Activated CD8-positive, alpha-beta memory T cell treated with anti-CD3 and anti-CD28 coated beads for 36 hours (primary cell): ENCODE measurements around the gene HSPA8. TPM values are rescaled to one million over a fixed set of nuclear protein-coding genes. Genes with fewer than 3 reads are reported as not detected.
"Not testable (repeated sequence)": the region's sequence is repeated elsewhere in the genome, so short reads cannot be mapped to it uniquely, and the experiment has no call there.

Source experiments
- CTCF ChIA-PET: fragments of 350-600 bp; sonication (Branson Sonifier 250); formaldehyde crosslinking; loops from one replicate; lab custom pipeline; 2021; ENCODE audit warnings: antibody characterized with exemption; lab: Charles Lee
- POLR2A ChIA-PET: fragments of 350-600 bp; sonication (Branson Sonifier 250); formaldehyde crosslinking; loops from one replicate; lab custom pipeline; 2021; ENCODE audit warnings: antibody characterized with exemption; lab: Charles Lee
- total RNA-seq, 2 experiments: library from RNA; stranded (reverse); gene quantifications; one replicate each; pipeline ENCODE4 v1.2.3, GENCODE V29; 2021

Gene HSPA8
- total RNA-seq, result 1,000 to 10,000 TPM; 3,768 to 3,828 TPM

DNA sequence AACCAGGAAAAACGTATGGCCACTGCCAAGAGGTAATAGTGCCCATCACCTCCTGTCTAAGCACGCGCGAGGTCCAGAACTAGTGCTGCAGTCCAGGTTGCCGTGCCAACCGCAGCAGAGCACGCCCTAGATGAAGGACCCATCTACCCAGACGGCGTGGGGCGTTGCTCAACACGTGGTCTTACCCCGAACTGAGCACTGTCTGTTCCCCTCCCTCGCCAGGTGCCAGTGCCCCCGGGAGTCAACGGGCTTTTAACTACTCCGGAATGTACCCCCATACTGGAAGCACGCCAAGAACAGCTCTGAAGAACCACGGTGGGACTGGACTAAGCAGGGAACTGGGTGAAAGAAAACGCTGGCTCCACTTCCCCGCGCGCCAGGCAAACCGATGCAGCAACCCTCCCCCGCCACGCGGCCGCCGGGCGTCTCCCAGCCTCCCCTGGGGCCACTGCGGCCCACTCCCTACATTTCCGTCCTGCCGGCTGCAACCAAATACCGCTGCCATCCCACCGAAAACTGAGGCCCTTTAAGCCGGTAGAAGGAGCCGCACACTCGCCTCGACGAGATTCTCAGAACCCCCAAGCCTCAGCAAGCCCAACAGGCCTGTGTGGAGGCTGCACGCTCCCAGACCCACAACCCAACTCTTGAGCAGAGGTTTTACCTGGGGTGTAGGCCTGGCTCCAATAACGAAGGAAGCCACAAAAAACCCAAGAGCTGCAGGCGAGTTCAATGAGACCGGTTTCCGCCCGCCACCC is at the start of gene HSPA8:
Gene HSPA8 (minus strand): TSS at position 734 of the 755 bp plus-strand sequence. CDS start 812 bp downstream, outside the sequence.
- CTCF ChIA-PET, result interaction anchor here (1.3 kb wide), 1 partner anchor 39 kb away, joined by 3 read pairs; no protein-coding TSS in a partner anchor
- POLR2A ChIA-PET, result interaction anchor here (0.6 to 3.5 kb wide), 17 partner anchors 8 to 1572 kb away, joined by 3 to 33 read pairs (median 6); partner anchors contain the start of gene CRTAM

- CTCF ChIA-PET, result interaction anchor here (0.6 to 4.7 kb wide), 11 partner anchors 8 to 150 kb away, joined by 3 to 40 read pairs (median 4); no protein-coding TSS in a partner anchor
- POLR2A ChIA-PET, result no interaction called here
Measured at GRCh38 chr11:123111465-123111864, 49.5 kb upstream of the HSPA8 start.

GRCh38 chr11:123110397-123110796 is 48.5 kb upstream of the HSPA8 start:
- POLR2A ChIA-PET, result no interaction called here
- CTCF ChIA-PET, result interaction anchor here (0.7 to 4.7 kb wide), 9 partner anchors 13 to 151 kb away, joined by 3 to 40 read pairs (median 7); no protein-coding TSS in a partner anchor

GRCh38 chr11:123107945-123108495 is 46.1 kb upstream of the HSPA8 start:
- CTCF ChIA-PET, result interaction anchor here (0.7 to 2.0 kb wide), 2 partner anchors 133 to 139 kb away, joined by 3 to 23 read pairs; no protein-coding TSS in a partner anchor
- POLR2A ChIA-PET, result no interaction called here

GRCh38 chr11:123104697-123105096 is 42.8 kb upstream of the HSPA8 start:
- POLR2A ChIA-PET, result no interaction called here
- CTCF ChIA-PET, result interaction anchor here (0.6 kb wide), 1 partner anchor 26 kb away, joined by 3 read pairs; no protein-coding TSS in a partner anchor

DNA sequence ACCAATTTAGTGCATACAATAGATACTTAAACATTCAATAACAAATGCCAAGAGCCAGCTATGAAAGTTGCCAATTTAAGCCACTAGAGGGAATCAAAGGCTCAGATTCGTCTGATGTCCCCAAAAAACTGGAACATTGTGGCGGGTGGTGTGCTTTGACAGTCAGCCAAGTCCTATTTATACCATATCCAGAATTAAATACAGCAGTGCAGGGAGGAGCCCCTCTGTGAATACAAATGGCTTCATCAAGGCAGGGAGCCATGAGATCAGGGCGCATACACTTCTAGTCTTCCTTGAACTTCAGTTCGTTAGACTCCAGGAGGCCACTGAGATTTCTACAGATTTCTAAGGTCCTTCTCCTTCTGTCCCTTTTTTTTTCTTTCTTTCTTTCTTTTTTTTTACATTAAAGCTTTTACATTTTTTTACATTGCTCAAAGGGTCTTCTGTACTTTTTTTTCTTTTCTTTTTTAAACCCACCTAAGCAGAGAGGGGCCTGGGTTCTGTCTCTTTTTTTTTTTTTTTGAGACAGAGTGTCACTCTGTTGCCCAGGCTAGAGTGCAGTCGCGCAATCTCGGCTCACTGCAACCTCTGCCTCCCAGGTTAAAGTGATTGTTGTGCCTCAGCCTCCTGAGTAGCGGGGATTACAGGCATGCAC is 41.5 kb upstream of the HSPA8 start:
- CTCF ChIA-PET, result interaction anchor here (0.6 to 3.2 kb wide), 13 partner anchors 8 to 304 kb away, joined by 3 to 25 read pairs (median 4); no protein-coding TSS in a partner anchor
- POLR2A ChIA-PET, result interaction anchor here (0.6 to 0.9 kb wide), 3 partner anchors 46 to 332 kb away, joined by 5 to 8 read pairs (median 7); no protein-coding TSS in a partner anchor

DNA sequence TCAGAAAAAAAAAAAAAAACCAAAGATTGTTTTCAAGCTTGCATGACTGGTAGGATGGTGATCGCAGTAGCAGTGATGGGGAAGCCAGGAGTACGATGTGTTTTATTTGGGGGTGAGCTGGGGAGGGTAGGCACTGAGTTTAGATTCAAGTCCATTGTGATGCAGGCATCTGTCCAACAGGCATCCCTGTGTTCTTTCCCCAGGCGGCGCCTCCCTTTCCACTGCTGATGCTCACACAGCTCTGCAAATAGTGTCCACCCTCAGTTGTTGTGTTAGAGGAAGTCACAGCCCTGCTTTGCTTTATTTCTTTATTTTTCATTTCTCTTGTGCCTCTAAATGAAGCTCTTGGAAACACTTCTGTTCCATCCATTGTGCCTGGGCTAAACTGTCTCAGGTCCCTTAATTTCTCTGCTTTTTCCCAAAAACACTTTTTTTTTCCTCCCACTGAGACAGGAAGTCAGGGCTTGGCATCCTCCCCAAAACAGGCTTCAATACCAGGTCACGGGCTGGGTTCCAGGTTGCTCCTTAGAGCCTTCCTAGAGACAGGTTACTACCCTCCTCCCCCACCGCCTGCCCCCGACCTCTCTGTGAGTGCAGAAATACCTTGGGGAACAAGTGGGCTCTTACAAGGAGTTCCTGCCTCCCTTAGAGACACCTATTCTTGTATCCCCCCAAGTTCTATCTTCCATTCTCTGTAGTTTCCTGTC is 38.6 kb upstream of the HSPA8 start:
- POLR2A ChIA-PET, result no interaction called here
- CTCF ChIA-PET, result interaction anchor here (0.6 to 1.7 kb wide), 2 partner anchors 9 to 334 kb away, joined by 3 read pairs; no protein-coding TSS in a partner anchor

DNA sequence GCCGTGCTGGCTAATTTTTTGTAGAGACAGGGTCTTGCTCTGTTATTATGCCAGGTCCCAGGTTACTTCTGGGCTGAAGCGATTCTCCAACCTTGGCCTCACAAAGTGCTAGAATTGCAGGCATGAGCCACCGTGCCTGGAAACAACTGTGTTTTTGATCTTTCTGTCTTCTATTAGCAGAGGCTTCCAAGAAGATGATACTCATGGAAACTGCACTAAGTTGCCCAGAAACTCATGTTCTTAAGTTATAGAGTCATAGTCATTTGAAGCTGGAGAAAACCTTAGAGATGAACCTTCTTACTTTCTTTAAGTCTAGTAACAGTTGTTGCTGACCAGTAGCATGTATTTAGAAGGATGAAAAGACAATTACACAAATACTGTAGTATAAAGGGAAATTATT is 37.1 kb upstream of the HSPA8 start:
- ChIA-PET POLR2A (interaction anchor here (0.6 kb wide), 1 partner anchor 169 kb away, joined by 13 read pairs; no protein-coding TSS in a partner anchor), CTCF (no interaction called here)

DNA sequence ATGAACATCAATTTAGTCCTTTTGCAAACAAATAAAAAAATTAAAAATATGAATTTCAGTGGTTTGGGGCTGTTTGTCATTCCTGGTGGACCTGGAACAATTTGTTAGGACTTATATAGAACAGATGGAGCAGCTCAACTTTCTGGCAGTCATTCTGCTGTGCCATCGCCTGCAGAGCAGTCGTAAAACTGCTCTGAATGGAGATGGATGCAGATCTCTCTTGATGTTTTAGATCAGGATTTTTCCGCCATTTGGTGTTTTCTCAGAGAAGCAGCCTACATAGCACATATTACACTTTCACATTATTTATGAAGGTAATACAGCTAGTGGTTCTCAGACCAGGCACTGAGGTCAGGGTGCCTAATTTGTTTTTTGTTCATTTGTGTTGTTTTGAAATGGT is 31.8 kb upstream of the HSPA8 start:
- POLR2A ChIA-PET, result no interaction called here

GRCh38 chr11:123091506-123091905 is 29.6 kb upstream of the HSPA8 start:
- ChIA-PET POLR2A (no interaction called here), CTCF (interaction anchor here (0.9 to 1.0 kb wide), 2 partner anchors 9 to 20 kb away, joined by 3 read pairs; no protein-coding TSS in a partner anchor)

More for the DNA sequence above, 31.8 kb upstream of the HSPA8 start:
- CTCF ChIA-PET, result interaction anchor here (0.8 to 1.1 kb wide), 2 partner anchors 9 to 21 kb away, joined by 3 to 4 read pairs; no protein-coding TSS in a partner anchor

GRCh38 chr11:123090168-123090567 is 28.2 kb upstream of the HSPA8 start:
- ChIA-PET CTCF (interaction anchor here (0.6 to 0.7 kb wide), 3 partner anchors 20 to 1748 kb away, joined by 3 to 5 read pairs (median 3); no protein-coding TSS in a partner anchor), POLR2A (interaction anchor here (0.6 kb wide), 1 partner anchor 34 kb away, joined by 3 read pairs; no protein-coding TSS in a partner anchor)

- CTCF ChIA-PET, result not testable (repeated sequence)
Measured at GRCh38 chr11:123088896-123089295, 27.0 kb upstream of the HSPA8 start.

DNA sequence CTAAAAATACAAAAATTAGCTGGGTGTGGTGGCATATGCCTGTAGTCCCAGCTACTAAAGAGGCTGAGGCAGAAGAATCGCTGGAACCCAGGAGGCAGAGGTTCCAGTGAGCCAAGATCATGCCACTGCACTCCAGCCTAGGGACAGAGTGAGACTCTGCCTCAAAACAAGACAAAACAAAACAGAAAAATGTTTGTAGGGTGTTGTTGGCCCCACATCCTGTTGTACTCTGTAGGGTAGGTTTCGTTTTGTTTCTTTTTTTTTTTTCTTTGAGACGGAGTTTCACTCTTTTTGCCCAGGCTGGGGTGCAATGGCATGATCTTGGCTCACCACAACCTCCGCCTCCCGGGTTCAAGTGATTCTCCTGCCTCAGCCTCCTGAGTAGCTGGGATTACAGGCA is 25.7 kb upstream of the HSPA8 start:
- CTCF ChIA-PET, result not testable (repeated sequence)
- POLR2A ChIA-PET, result interaction anchor here (0.7 kb wide), 2 partner anchors 23 to 192 kb away, joined by 4 to 5 read pairs; no protein-coding TSS in a partner anchor

More at GRCh38 chr11:123088896-123089295, 27.0 kb upstream of the HSPA8 start:
- POLR2A ChIA-PET, result not testable (repeated sequence)

- ChIA-PET CTCF (interaction anchor here (1.2 kb wide), 2 partner anchors 10 to 14 kb away, joined by 3 to 4 read pairs; no protein-coding TSS in a partner anchor), POLR2A (interaction anchor here (1.6 kb wide), 1 partner anchor 24 kb away, joined by 10 read pairs; the partner anchor contains the start of gene HSPA8)
Measured at GRCh38 chr11:123086305-123086704, 24.4 kb upstream of the HSPA8 start.

- ChIA-PET CTCF (interaction anchor here (1.1 to 1.2 kb wide), 3 partner anchors 11 to 162 kb away, joined by 3 to 4 read pairs (median 3); no protein-coding TSS in a partner anchor), POLR2A (interaction anchor here (1.6 kb wide), 1 partner anchor 23 kb away, joined by 10 read pairs; the partner anchor contains the start of gene HSPA8)
Measured at GRCh38 chr11:123085497-123085896, 23.6 kb upstream of the HSPA8 start.

- POLR2A ChIA-PET, result no interaction called here
- CTCF ChIA-PET, result interaction anchor here (0.7 to 1.1 kb wide), 3 partner anchors 19 to 396 kb away, joined by 3 read pairs; no protein-coding TSS in a partner anchor
Measured at GRCh38 chr11:123084454-123084853, 22.5 kb upstream of the HSPA8 start.

- CTCF ChIA-PET, result interaction anchor here (1.4 kb wide), 1 partner anchor 26 kb away, joined by 4 read pairs; no protein-coding TSS in a partner anchor
- POLR2A ChIA-PET, result interaction anchor here (0.6 to 1.6 kb wide), 3 partner anchors 13 to 25 kb away, joined by 3 to 12 read pairs (median 9); partner anchors contain the start of gene HSPA8
Measured at GRCh38 chr11:123083623-123084029, 21.7 kb upstream of the HSPA8 start.
